HG02759 (cell line): ENCODE data around the gene SYT5.
"Not testable (repeated sequence)": the region's sequence is repeated elsewhere in the genome, so short reads cannot be mapped to it uniquely, and the experiment has no call there.

Experiments used
- ATAC-seq: cut with Tn5 transposase; IDR thresholded peaks from one replicate; pipeline ENCODE4 v1.9.1; 2021; ENCODE audit warnings: mild to moderate bottlenecking, moderate library complexity; ENCODE audit not compliant: unreplicated experiment

Gene SYT5

DNA sequence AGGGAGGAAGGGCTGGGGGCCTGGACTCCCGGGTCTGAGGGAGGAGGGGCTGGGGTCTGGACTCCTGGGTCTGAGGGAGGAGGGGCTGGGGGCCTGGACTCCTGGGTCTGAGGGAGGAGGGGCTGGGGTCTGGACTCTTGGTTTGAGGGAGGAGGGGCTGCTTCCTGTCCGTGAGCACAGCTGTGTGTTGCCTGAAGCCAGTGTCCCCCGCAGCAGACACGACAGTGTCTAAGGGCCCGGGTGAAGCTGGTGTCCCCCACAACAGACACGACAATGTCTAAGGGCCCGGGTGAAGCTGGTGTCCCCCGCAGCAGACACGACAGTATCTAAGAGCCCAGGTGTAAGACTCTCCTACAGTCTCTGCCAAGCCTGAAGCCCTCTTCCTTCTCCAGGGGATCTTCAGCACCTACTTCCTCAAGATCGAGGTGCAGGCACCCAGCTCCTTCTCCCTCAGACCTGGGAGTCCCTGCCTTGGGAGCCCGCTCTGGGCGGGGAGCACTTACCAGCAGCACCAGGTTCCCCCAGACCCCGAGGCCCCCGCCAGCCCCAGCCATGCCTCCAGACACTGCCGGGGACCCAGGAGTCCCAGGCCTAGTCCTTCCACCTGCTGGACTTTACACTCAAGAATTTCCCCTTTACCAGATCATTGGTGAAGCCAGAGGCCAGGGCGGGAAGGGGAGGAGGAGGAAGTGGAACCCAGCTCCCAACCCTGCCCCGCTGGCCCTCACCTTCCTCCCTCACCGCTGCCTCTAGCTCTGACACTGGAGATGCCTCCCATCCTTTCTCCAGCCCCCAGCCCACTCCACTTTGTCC, 29.0 kb upstream of the SYT5 start, which contains the start of gene PTPRH:
TSS of gene PTPRH (minus strand) at position 622 of the 813 bp plus-strand sequence. CDS start at position 554, 68 bp downstream.
- ATAC-seq = no peak

DNA sequence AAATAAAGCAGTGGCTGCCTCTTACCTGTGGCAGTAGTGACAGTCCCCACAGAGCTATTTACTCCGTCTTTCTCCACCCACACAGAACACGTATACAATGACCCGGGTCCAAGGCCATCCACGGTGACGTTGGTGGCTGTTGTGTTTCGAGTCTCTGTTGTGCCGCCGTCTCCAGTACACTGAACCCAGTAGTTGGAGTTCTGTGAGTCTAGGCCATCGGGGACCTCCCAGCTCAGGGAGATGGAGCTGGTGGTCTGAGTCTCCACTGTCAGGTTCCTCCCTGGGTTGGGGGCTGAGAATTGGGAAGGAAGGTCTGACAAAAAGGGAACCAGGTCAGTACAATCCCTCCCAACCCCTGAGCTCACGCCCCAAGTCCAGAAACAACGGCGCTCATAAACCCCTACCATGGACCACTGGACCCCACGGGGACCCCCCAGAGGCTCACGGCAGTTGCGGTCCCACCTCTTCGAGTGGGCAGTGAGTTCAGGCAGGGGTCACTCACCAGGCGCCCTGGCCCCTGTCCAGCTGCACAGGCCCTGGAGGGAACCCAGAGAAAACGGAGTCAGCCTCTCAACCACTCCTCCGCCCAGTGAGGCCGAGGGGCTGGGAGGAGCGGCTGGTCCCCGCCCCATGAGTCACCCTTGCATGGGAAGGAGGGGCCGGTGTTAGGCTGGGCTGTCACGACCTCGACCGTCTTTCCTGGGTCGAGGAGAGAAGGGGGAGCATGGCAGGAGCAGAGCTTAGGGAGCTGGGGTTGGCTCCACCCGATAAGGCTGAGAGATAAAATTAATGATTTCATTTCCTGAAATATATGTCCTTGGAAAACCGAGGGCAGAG, 26.8 kb upstream of the SYT5 start:
- no peak for ATAC-seq

GRCh38 chr19:55202199-55202598, 22.1 kb upstream of the SYT5 start:
- ATAC-seq = not testable (repeated sequence)

GRCh38 chr19:55199620-55200204, 19.6 kb upstream of the SYT5 start:
- ATAC-seq = no peak

DNA sequence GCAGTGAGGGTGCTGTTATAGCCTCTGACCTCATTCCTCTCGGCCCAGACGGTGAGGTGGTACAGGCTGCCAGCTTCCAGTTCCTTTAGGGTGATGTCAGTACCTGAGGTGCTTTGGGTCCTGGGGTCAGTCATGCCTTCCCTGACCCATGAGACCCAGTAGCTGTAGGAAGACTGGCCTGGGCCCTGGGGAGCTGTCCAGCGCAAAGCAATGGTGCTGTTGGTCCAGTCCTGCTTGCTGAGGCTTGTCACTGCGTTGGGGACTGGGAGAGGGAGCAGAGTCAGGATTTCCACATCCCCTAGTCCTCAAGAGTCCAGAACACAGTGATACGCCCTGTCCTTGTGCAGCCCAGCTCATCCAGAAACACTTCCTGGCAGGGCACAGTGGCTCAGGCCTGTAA, 18.6 kb upstream of the SYT5 start:
- ATAC-seq = no peak

- no peak for ATAC-seq
These were observed 17.4 kb upstream of the SYT5 start for GRCh38 chr19:55197528-55197927.

- ATAC-seq = no peak
These were observed 16.7 kb upstream of the SYT5 start for GRCh38 chr19:55196803-55197202.

- no peak for ATAC-seq
These were observed 13.4 kb upstream of the SYT5 start for GRCh38 chr19:55193481-55193880.

- ATAC-seq = no peak
These were observed 9.3 kb upstream of the SYT5 start for GRCh38 chr19:55189403-55189835.

GRCh38 chr19:55188625-55189024, 8.5 kb upstream of the SYT5 start:
- ATAC-seq = no peak

- no peak for ATAC-seq
These were observed 6.0 kb upstream of the SYT5 start for GRCh38 chr19:55186080-55186479.

- ATAC-seq = no peak
These were observed 1.7 kb upstream of the SYT5 start for GRCh38 chr19:55181740-55182139.

GRCh38 chr19:55178781-55179599, 1.1 kb downstream of the SYT5 start:
- peak; percentile 90 for ATAC-seq

DNA sequence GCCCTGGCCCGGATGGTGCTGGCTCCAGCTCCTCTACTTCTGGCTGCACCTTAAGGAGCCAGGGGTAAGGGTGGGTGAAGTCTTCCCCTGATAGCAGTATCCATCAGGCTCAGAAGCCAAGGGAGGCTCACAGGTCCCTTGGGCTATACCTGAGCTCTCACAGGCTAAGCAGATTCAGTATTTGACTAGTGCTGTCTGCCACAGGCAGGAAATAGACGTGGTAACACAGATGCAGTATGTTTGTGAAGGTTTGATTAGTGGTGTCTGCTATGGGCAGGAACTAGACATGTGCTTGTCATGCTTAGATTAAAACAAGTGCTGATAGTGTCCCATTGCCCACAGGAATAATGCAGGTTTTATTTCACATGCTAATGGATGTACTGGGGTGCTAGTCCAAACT, 4.0 kb downstream of the SYT5 start:
- ATAC-seq = no peak

DNA sequence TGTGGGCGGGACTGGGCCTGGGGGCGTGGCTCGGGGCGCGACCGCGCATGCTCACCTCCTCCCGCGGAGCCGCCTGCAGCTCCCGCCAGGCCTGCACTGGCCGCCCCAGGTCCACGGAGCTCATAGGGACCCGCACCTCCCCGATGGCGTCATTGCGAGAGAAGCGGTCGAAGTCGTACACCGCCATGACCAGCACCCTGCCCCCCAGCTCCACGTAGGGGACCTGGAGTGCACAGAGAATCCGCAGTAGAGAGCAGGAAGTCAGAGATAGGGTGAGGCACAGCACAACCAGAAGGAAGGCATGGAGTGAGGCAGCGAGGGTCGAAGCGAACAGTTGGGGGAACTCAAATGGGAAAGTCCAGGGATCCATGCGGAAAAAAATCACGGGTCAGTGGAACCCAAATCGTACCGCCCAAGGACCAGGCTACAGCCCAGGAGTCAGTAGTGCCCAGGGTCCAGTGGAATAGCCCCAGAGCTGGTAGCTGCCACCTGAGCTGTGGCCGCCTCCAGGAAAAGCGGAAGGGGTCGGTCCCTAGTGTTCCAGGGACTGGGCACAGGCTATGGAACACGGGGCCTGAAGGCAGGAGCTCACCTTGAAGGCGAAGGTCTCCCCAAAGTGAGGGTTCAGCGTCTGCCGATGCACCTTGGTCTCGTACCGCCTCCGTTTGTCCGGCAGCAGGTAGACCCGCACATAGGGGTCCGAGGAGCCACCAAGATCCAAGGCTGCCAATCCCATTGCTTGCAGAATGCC, 4.8 kb downstream of the SYT5 start:
- ATAC-seq = no peak

GRCh38 chr19:55174425-55175116, 5.5 kb downstream of the SYT5 start:
- no peak for ATAC-seq

DNA sequence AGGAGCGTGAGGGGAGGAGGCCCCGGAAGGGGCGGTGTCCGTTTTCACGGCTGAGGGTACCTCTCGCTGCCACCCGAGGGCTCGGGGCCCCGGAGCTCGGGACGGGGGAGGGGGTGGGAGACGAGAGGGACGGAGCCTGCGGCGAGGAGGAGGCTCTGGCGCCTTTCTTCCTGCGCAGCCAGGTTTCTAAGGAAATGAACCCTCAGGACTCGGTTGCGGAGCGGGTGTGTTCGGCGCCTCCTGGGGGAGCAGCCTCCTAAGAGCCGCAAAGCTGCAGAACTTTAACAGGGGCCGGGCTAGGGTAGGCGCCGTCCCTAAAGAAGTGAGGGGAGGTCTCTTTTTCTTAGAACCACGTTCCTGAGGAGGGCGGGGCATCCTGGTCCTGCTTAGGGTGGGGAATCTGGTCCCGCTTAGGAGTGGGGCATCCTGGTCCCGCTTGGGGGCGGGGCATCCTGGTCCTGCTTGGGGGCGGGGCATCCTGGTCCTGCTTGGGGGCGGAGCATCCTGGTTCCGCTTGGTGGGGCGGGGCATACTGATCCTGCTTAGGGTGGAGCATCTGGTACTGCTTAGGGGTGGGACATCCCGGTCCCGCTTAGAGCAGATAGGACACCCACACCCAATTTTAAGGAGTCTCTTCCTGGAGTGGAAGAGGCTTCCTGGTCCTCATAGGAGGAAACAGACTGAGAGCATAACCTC, 6.2 kb downstream of the SYT5 start:
- ATAC-seq = no peak

GRCh38 chr19:55173186-55173713, 6.8 kb downstream of the SYT5 start:
- no peak for ATAC-seq

DNA sequence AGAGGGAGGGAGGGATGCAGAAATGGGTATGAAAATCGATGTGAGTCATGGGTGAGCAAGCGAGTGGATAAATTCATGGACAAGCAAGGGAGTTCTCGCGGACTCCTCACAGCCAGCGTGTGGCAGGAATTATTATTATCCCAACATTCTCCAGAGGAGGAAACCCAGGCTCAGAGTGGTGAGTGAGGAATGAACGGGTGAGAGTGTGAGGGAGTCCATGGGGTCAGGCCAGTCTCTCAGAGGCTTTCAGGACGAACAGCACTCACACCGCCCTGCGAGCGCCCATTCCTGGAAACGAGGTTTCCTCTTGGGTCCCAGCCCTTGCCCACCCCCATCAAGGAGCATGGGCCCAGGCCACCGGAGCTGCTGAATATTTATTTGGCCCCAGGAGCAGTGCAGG, 7.3 kb downstream of the SYT5 start:
- ATAC-seq = no peak
